Pancreas (tissue), 10 donors: ENCODE data around the gene TXNL1. TPM values are rescaled to one million over a fixed set of nuclear protein-coding genes. Genes with fewer than 3 reads are reported as not detected.

Source experiments
- ATAC-seq, 4 donors: fragments of 200-7000 bp; cut with Tn5 transposase; one replicate each; pipeline versions ENCODE4 v1.8.0 to v1.9.1; 2020; ENCODE audit warnings: mild to moderate bottlenecking in 4 of 4, moderate library complexity in 4 of 4
- DNase-seq, 6 donors: peaks; one replicate each; pipeline ENCODE4 v3.0.0-alpha.2; 2020
- FAIRE-seq: peaks from 2 replicates; lab custom pipeline; 2012; peaks lifted over from hg19 to GRCh38; lab: Jason Lieb, UNC
- H3K27ac ChIP-seq, 4 donors: fragments of 200-600 bp; sonication (generic); 1 replicate in 3 of 4; 2 replicates in 1 of 4; pipeline versions ENCODE4 v1.5.0 to v1.8.0; 2020
- H3K27me3 ChIP-seq, 4 donors: fragments of 200-600 bp; one replicate each; pipeline ENCODE4 v1.8.0; 2021
- H3K36me3 ChIP-seq, 3 donors: fragments of 200-600 bp; sonication (generic) in 1 of 3; one replicate each; pipeline versions ENCODE4 v1.5.0 to v1.8.0; 2020 to 2021
- H3K4me1 ChIP-seq, 3 donors: fragments of 200-600 bp; one replicate each; pipeline ENCODE4 v1.8.0; 2021
- H3K4me3 ChIP-seq, 4 donors: fragments of 200-600 bp; sonication (generic) in 2 of 4; one replicate each; pipeline versions ENCODE4 v1.5.0 to v1.8.0; 2020 to 2021
- H3K9me3 ChIP-seq, 4 donors: fragments of 200-600 bp; one replicate each; pipeline ENCODE4 v1.8.0; 2021
- WGBS, 2 donors: extraction: QIAGEN DNeasy Blood & Tissue Kit; methylation state at CpG; one replicate each; pipeline ENCODE4 v1.1.7; 2013; 5-methylcytosine and 5-hydroxymethylcytosine counted together
- intact Hi-C, 3 donors: fragments of 100-400 bp; cut with DNase I; formaldehyde crosslinking; loops; one replicate each; pipeline versions ENCODE4 v1.11.1 to v1.14.2; 2022
- polyA plus RNA-seq, 2 donors: library from polyadenylated mRNA; stranded (reverse); fragments of 200-250 nt; gene quantifications; one replicate each; pipeline ENCODE4 v1.2.3, GENCODE V29; 2013
- total RNA-seq, 6 donors: library from RNA; stranded (reverse); fragmentation: NEBNext Ultra II Directional in 4 of 6; extraction: Animal tissue kit (Norgen Biotek cat#: 25700) in 4 of 6; gene quantifications; one replicate each; pipeline versions ENCODE4 v1.2.1 to v1.2.4, GENCODE V29; 2021 to 2023
- TF ChIP-seq, protein P1 (sequence below), 4 donors: fragments of 200-600 bp; sonication (generic) in 3 of 4; IDR thresholded peaks; one replicate each; pipeline versions ENCODE4 v1.5.0 to v1.8.0; 2021; ENCODE audit warnings: antibody characterized with exemption in 4 of 4
- donor health status: healthy with polysubstance abuse.
- donor health status: DM: no; HTN: no; CAD: no; lungs with moderate emphysema.
- donor health status: DM: no; HTN: no; CAD: no.
- donor health status: control.
- donor health status: control.
- donor health status: Bipolar disorder and iron deficiency.
- donor health status: DM: yes; HTN: yes; CAD: no.
- donor health status: DM: no; HTN: no; CAD: no.
- donor health status: DM: no; HTN: no; CAD: no.
- donor health status: DM: yes; HTN: yes; CAD: no.

The TXNL1 gene
- total and polyA plus RNA-seq, 8 donors = 33.0 to 46.5 (median 36.3) TPM

DNA sequence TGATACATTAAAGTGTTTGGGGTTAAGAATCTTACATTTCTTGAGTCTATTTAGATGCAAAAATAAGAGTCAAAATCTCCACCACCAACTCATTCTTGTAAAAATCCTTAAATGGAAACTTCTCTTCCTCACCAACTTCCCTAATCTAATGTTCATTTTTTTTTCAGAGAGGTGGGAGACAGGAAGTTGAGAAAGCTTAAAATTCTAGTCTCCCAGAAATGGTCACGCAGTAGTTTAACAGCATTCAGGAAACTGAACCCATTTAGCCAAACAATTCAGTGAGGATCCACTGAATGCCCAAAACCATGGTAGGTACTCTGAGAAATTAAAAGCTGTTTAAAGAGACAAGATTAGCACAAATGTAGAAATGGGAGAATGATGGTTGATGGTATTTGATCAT lies 69.0 kb downstream of the TXNL1 start:
- Histone ChIP-seq H3K4me3 (no peak overlapping the region), H3K9me3 (no peaks in the 10 kb centered on the region), H3K4me1 (peaks cover 7 to 18% (median 14%) of the 10 kb centered on the region in 3 donors), H3K27ac (peak overlapping the region in 2 of 4 donors; percentile 27 to 28), H3K36me3 (no peaks in the 10 kb centered on the region), H3K27me3 (no peaks in the 10 kb centered on the region)
- FAIRE-seq = no peak
- no peak for ATAC-seq
- 75 to 91% methylated on average over 1 of the region's 1 CpG for WGBS, 2 donors
- no peak for DNase-seq
- TF ChIP-seq, protein P1, sequence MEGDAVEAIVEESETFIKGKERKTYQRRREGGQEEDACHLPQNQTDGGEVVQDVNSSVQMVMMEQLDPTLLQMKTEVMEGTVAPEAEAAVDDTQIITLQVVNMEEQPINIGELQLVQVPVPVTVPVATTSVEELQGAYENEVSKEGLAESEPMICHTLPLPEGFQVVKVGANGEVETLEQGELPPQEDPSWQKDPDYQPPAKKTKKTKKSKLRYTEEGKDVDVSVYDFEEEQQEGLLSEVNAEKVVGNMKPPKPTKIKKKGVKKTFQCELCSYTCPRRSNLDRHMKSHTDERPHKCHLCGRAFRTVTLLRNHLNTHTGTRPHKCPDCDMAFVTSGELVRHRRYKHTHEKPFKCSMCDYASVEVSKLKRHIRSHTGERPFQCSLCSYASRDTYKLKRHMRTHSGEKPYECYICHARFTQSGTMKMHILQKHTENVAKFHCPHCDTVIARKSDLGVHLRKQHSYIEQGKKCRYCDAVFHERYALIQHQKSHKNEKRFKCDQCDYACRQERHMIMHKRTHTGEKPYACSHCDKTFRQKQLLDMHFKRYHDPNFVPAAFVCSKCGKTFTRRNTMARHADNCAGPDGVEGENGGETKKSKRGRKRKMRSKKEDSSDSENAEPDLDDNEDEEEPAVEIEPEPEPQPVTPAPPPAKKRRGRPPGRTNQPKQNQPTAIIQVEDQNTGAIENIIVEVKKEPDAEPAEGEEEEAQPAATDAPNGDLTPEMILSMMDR (IDR thresholded peaks at IDR 0.05) = no peak
- intact Hi-C loops = no loop called here

DNA sequence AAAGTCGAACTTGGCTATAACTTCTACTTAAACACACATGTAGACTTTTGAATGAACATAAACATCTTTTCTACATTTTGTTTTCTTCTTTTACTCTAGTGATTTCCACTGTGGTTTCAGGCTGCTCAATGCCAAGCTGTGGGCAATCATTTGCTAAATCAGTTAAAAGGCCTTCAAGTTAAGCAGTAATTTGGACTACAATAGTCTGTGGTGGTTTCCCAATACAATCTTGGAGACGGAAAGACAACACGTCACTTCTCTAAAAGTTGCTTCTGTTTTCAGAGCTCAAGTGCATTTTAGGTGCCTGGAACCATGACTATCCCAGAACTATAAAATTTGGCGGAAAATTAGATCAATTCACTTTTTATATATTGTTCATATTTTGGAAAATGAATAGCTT lies 69.4 kb downstream of the TXNL1 start:
- no peaks in the 10 kb centered on the region for H3K36me3 ChIP-seq
- peaks cover 7 to 18% (median 14%) of the 10 kb centered on the region in 3 donors for H3K4me1 ChIP-seq
- H3K4me3 ChIP-seq = no peak overlapping the region
- ATAC-seq (peak in 2 of 4 donors; percentile 28 to 35), DNase-seq (no peak), FAIRE-seq (no peak)
- WGBS, 2 donors = 76 to 77% methylated on average over 4 of the region's 4 CpGs
- H3K27ac ChIP-seq = peak overlapping the region in 2 of 4 donors; percentile 27 to 28
- intact Hi-C loops = no loop called here
- no peaks in the 10 kb centered on the region for H3K27me3 ChIP-seq
- TF ChIP-seq, protein P1 (IDR thresholded peaks at IDR 0.05) = no peak
- no peaks in the 10 kb centered on the region for H3K9me3 ChIP-seq

- Histone ChIP-seq H3K4me1 (peaks cover 2 to 13% (median 9%) of the 10 kb centered on the region in 3 donors), H3K4me3 (no peak overlapping the region), H3K27ac (peak overlapping the region in 3 of 4 donors; percentile 13 to 51 (median 43)), H3K36me3 (no peaks in the 10 kb centered on the region), H3K9me3 (no peaks in the 10 kb centered on the region), H3K27me3 (no peaks in the 10 kb centered on the region)
- FAIRE-seq (no peak), DNase-seq (peak in 1 of 6 donors; percentile 18), ATAC-seq (peak; percentile 68 to 87 (median 75))
- TF ChIP-seq, protein P1 (IDR thresholded peaks at IDR 0.05) = no peak
- intact Hi-C loops = no loop called here
- 30 to 31% methylated on average over 5 of the region's 5 CpGs for WGBS, 2 donors
These were observed 72.6 kb downstream of the TXNL1 start for GRCh38 chr18:56565551-56566345.

DNA sequence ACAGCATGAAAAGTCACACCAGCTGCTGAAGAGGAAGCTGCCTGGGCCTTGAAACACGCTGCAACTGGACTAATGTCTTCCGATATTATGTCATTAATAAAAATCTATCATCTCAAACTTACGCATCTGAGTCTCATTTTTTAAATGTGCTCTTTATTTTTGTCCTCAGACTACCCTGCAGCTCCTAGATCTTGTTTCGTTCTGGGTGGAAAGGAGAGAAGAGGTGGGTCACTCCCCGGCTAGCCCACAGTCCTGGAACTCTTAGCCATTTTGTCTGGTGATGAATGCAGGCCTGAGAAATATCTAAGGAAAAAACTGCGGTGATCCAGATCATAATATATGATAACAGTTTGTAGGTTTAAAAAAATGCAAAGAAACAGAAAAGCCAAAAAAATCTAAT lies 73.3 kb downstream of the TXNL1 start:
- TF ChIP-seq, protein P1 (IDR thresholded peaks at IDR 0.05) = no peak
- WGBS, 2 donors = 64 to 69% methylated on average over 6 of the region's 6 CpGs
- Histone ChIP-seq H3K4me1 (peaks cover 0 to 11% (median 9%) of the 10 kb centered on the region in 3 donors), H3K36me3 (no peaks in the 10 kb centered on the region), H3K27me3 (no peaks in the 10 kb centered on the region), H3K9me3 (no peaks in the 10 kb centered on the region), H3K27ac (peak overlapping the region in 1 of 4 donors; percentile 13), H3K4me3 (no peak overlapping the region)
- DNase-seq (no peak), ATAC-seq (peak in 1 of 4 donors; percentile 15), FAIRE-seq (no peak)
- intact Hi-C loops = no loop called here

GRCh38 chr18:56563568-56563967 lies 74.8 kb downstream of the TXNL1 start:
- no peaks in the 10 kb centered on the region for H3K9me3 ChIP-seq
- TF ChIP-seq, protein P1 (IDR thresholded peaks at IDR 0.05) = no peak
- no peak for FAIRE-seq
- no peak overlapping the region for H3K27ac ChIP-seq
- no peak overlapping the region for H3K4me3 ChIP-seq
- H3K4me1 ChIP-seq = peaks cover 0 to 9% (median 7%) of the 10 kb centered on the region in 3 donors
- intact Hi-C loops = no loop called here
- DNase-seq = no peak
- 94 to 98% methylated on average over 7 of the region's 7 CpGs for WGBS, 2 donors
- H3K27me3 ChIP-seq = no peaks in the 10 kb centered on the region
- no peaks in the 10 kb centered on the region for H3K36me3 ChIP-seq
- no peak for ATAC-seq
